Measurements from ENCODE around the gene TMEM259. TPM values are rescaled to one million over a fixed set of nuclear protein-coding genes. Genes with fewer than 3 reads are reported as not detected.

TMEM259 gene
- total and polyA plus RNA-seq, 2 of the 8 experiments (the other 6 are each of a cell fraction or from before 2014, with no cell fraction given): 140 to 243 TPM

DNA sequence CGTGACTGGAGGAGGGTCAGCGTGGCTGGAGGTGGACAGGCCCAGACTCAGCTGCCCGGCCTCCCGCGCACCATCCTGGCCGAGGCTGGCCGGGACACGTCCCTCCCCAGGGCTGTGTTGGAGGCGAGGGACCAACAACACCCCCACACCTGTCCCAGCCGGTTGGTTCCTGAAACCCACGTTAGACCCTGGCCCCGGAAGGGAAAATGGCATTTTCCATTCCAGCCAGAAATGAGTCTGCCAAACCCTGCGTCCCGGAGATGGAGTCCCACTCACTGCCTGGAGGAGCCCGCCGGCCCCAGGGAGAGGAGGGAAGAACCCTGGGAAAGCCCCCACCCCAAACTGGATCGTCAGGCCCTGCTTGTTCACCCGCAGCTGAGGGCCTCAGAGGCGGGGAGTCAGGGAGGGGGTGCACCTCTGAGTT lies 41.6 kb downstream of the TMEM259 start:
- H3K4me3 ChIP-seq (ENCODE audit: extremely low read depth in 1 of 4, insufficient read depth in 2 of 4, low read depth in 3 of 4, low read length in 4 of 4): no peak overlapping the region
- no peaks in the 10 kb centered on the region for H3K9me3 ChIP-seq (ENCODE audit: insufficient read depth in 2 of 2, low read depth in 1 of 2, low read length in 1 of 2)
- H3K79me2 ChIP-seq (ENCODE audit: control insufficient read depth in 1 of 2, insufficient read depth in 2 of 2, low read length in 2 of 2): no peaks in the 10 kb centered on the region
- no peak for DNase-seq (ENCODE audit: low read depth in 1 of 2, low spot score in 2 of 2)
- H3K14ac ChIP-seq (ENCODE audit: insufficient read length): no peak overlapping the region
- no peak overlapping the region for H2BK120ac ChIP-seq (replicated peaks; ENCODE audit: low read depth, low read length)
- H4K5ac ChIP-seq (ENCODE audit: insufficient read length, low read depth, low read length): peak overlapping the region; percentile 73
- no peaks in the 10 kb centered on the region for H4K20me1 ChIP-seq (replicated peaks in 1 of 2; ENCODE audit: control insufficient read depth in 1 of 2, insufficient read depth in 2 of 2, low read length in 2 of 2)
- H4K91ac ChIP-seq (replicated peaks; ENCODE audit: insufficient read length, low read length): peak overlapping the region; percentile 17
- peak overlapping the region; percentile 60; the same call in 1 of the 2 replicates for H2BK5ac ChIP-seq (ENCODE audit: low read depth, low read length)
- FAIRE-seq: no peak
- H3K23ac ChIP-seq (ENCODE audit: insufficient read length): no peak overlapping the region
- H4K8ac ChIP-seq (ENCODE audit: extremely low read depth, insufficient read depth, low read length): no peak overlapping the region; the same call in 1 of the 2 replicates
- peaks cover 0 to 14% (median 11%) of the 10 kb centered on the region in 4 experiments; a peak in 5 of 7 replicates for H3K4me1 ChIP-seq (replicated peaks in 1 of 4; ENCODE audit: control insufficient read depth in 3 of 4, insufficient read depth in 4 of 4, low read length in 3 of 4)
- no peak overlapping the region for H2AFZ ChIP-seq (ENCODE audit: low read length)
- H2BK15ac ChIP-seq (ENCODE audit: low read length): 0 out of 2 replicates have a peak overlapping the region, but pooled peaks have one; percentile 61
- TF ChIP-seq SRF (IDR thresholded peaks at IDR 0.05; ENCODE audit: low read depth, low read length): no peak
- no peak for TF ChIP-seq PHF8 (conservative IDR thresholded peaks at IDR 0.05; ENCODE audit: low read depth, low read length)
- TF ChIP-seq, protein P1, sequence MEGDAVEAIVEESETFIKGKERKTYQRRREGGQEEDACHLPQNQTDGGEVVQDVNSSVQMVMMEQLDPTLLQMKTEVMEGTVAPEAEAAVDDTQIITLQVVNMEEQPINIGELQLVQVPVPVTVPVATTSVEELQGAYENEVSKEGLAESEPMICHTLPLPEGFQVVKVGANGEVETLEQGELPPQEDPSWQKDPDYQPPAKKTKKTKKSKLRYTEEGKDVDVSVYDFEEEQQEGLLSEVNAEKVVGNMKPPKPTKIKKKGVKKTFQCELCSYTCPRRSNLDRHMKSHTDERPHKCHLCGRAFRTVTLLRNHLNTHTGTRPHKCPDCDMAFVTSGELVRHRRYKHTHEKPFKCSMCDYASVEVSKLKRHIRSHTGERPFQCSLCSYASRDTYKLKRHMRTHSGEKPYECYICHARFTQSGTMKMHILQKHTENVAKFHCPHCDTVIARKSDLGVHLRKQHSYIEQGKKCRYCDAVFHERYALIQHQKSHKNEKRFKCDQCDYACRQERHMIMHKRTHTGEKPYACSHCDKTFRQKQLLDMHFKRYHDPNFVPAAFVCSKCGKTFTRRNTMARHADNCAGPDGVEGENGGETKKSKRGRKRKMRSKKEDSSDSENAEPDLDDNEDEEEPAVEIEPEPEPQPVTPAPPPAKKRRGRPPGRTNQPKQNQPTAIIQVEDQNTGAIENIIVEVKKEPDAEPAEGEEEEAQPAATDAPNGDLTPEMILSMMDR (IDR thresholded peaks at IDR 0.05; ENCODE audit: control extremely low read depth in 1 of 3, insufficient read depth in 1 of 3, low read depth in 1 of 3, low read length in 3 of 3): no peak
- TF ChIP-seq, protein P2, sequence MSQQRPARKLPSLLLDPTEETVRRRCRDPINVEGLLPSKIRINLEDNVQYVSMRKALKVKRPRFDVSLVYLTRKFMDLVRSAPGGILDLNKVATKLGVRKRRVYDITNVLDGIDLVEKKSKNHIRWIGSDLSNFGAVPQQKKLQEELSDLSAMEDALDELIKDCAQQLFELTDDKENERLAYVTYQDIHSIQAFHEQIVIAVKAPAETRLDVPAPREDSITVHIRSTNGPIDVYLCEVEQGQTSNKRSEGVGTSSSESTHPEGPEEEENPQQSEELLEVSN (IDR thresholded peaks at IDR 0.05): no peak
- no peak for TF ChIP-seq TCF12 (IDR thresholded peaks at IDR 0.05; ENCODE audit: low read depth, low read length)
- CTCF ChIA-PET (ENCODE audit: partially characterized antibody): interaction anchor here (1.8 to 7.3 kb wide), 3 partner anchors 9 to 56 kb away, joined by 5 to 113 read pairs (median 62); no protein-coding TSS in a partner anchor
- H2BK12ac ChIP-seq (ENCODE audit: low read depth, low read length): no peak overlapping the region
- peak overlapping the region; percentile 74 for H3K4ac ChIP-seq (replicated peaks; ENCODE audit: insufficient read length, low read depth, low read length)
- H3K79me1 ChIP-seq (ENCODE audit: low read depth, low read length): no peaks in the 10 kb centered on the region
- H3K56ac ChIP-seq (replicated peaks; ENCODE audit: insufficient read length, low read depth, low read length): no peak overlapping the region
- H2BK20ac ChIP-seq (ENCODE audit: low read length): no peak overlapping the region
- no peak overlapping the region; the same call in 1 of the 2 replicates for H3K27ac ChIP-seq (ENCODE audit: low read depth, low read length)
- POLR2A ChIA-PET (ENCODE audit: partially characterized antibody): interaction anchor here (1.0 to 1.9 kb wide), 4 partner anchors 9 to 47 kb away, joined by 3 to 6 read pairs (median 4); partner anchors contain the start of gene CNN2
- H3K36me3 ChIP-seq (ENCODE audit: control insufficient read depth in 2 of 4, insufficient read depth in 4 of 4, low read length in 3 of 4): no peaks in the 10 kb centered on the region; a peak in 1 of 8 replicates
- no peak overlapping the region for H2AK5ac ChIP-seq (ENCODE audit: low read depth, low read length)
- no peak overlapping the region; a peak in 1 of 7 replicates for H3K9ac ChIP-seq (replicated peaks in 1 of 4; ENCODE audit: extremely low read depth in 1 of 4, low read depth in 3 of 4, low read length in 3 of 4)
- H3K27me3 ChIP-seq (replicated peaks in 1 of 4; ENCODE audit: control insufficient read depth in 3 of 4, extremely low read depth in 1 of 4, insufficient read depth in 3 of 4, low read length in 3 of 4): no peaks in the 10 kb centered on the region
- WGBS, 2 experiments (ENCODE audit: extremely low coverage in 1 of 2, insufficient coverage in 1 of 2, insufficient read length in 1 of 2, insufficient replicate concordance in 2 of 2, low coverage in 1 of 2, low lambda C conversion rate in 2 of 2, missing lambda C conversion rate in 1 of 2): 87% methylated on average over 17 of the region's 19 CpGs; no CpG with 5 or more reads in 1 of the 2 experiments
- peak overlapping the region; percentile 60 for H3K18ac ChIP-seq (ENCODE audit: extremely low read depth, low read length)
- no peaks in the 10 kb centered on the region for H3K23me2 ChIP-seq (ENCODE audit: low read depth, low read length)
- no peak overlapping the region for H3K4me2 ChIP-seq (ENCODE audit: insufficient read depth in 1 of 2, low read depth in 2 of 2, low read length in 2 of 2)

Data from H1 (cell line).